NCI-H774 (cell line): ENCODE measurements around the gene TPPP3.

Experiments used
- DNase-seq: peaks from one replicate; lab custom pipeline; 2025; lab: John Stamatoyannopoulos, UW

TPPP3 gene

DNA sequence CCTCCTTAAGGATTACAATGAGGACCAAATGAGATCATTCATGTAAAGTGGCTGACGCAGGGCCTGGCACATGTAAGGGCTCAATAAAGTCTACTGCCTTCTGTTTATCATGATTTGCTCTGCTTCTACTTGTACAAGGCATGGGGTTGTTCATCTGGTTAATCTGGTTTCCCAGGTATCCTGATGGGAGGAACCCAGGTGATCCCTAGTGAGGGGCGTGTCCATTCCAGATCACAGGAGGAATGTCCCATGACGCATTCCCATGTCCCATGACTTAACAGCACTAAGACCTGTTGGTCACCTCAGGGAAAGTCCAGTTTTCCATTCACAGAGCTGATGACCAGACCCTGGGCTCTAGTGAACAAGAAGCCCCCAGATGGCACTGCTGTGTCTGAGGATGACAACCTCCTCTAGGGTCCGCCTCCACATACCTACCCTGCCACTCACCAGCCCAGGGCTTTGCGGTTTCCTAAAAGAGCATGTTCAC, 11.5 kb upstream of the TPPP3 start:
- no peak for DNase-seq

GRCh38 chr16:67403976-67404555, 10.8 kb upstream of the TPPP3 start:
- DNase-seq = no peak

DNA sequence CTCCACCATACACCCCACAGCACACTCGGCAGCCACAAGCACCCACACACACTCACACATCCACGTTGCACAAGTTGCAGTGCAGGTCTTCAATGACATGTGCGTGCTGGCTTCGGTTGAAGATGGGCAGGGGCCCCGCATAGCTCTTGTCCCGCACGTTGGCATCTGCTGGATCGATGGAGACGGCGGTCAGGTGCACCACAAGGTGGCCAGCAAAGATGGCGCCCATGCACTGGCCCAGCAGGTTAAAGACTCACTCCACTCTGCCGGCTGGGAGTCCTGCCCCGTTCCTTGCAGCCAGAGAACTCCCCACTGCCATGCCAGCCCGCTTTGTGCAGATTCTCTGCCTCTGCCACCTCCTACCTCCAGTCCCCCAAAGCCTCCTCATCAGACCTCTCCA, 7.6 kb upstream of the TPPP3 start:
- DNase-seq = no peak

GRCh38 chr16:67399749-67400704, 6.7 kb upstream of the TPPP3 start:
- peak; percentile 31 for DNase-seq

DNA sequence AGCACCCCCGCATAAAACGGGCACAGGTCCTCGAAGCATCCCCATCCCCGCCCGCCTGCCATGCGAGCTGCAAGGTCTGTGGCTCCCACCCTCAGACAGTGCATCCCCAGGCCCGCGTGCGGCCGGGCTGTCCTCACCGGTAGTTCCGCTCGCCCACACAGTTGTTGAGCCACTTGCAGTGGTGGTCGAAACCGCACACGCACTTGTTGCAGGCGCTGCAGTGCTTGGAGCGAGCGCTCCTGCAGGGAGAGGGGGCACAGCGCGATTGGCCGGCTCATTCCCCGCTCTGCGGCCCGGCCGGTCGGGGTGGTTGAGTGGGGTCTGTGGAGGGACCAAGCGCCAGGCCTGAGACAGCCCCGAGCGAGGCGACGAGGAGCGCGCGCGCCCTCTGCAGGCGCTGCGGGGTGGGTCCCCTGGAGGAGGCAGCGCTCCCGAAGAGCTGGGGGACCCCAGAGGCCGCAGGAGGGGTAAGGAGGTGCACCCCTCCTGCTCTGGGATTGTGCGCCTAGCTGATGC, 6.0 kb upstream of the TPPP3 start:
- no peak for DNase-seq

- no peak for DNase-seq
These were observed 5.4 kb upstream of the TPPP3 start for GRCh38 chr16:67398546-67399217.

DNA sequence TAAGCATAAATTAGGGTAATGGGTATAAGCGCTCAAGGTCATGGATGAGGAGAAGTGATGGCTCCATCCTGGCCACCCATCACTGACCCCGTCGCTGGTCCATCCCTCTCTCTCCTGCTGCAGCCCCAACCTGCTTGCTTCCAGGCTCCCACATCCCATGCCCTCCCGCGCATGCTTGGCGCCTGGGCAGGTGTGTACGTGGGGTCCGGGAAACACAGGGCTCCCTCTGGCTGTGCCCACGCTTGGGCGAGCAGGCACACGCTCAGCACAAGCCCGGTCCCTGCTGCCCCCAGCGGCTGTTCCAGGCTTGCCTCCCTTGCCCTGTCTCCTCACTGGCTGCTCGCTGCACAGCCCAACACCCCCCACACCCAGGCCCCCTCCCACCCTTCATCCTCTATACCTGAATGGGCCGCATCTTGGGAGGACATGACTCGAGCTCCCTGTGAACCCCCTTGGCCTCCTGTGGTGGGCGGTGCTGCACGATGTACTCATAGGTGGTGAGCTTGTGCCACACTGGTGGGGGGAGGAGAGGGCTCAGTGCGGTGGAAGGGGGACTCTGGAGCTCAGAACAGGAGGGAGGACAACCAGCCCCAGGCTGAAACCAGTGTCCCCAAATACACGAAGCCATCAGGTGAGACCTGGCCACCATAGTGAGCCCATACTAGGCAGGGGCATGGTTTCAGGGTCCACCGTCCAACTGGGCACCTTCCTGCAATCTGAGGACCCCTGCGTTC, 4.7 kb upstream of the TPPP3 start:
- no peak for DNase-seq

- no peak for DNase-seq
These were observed 3.9 kb upstream of the TPPP3 start for GRCh38 chr16:67397036-67397801.

DNA sequence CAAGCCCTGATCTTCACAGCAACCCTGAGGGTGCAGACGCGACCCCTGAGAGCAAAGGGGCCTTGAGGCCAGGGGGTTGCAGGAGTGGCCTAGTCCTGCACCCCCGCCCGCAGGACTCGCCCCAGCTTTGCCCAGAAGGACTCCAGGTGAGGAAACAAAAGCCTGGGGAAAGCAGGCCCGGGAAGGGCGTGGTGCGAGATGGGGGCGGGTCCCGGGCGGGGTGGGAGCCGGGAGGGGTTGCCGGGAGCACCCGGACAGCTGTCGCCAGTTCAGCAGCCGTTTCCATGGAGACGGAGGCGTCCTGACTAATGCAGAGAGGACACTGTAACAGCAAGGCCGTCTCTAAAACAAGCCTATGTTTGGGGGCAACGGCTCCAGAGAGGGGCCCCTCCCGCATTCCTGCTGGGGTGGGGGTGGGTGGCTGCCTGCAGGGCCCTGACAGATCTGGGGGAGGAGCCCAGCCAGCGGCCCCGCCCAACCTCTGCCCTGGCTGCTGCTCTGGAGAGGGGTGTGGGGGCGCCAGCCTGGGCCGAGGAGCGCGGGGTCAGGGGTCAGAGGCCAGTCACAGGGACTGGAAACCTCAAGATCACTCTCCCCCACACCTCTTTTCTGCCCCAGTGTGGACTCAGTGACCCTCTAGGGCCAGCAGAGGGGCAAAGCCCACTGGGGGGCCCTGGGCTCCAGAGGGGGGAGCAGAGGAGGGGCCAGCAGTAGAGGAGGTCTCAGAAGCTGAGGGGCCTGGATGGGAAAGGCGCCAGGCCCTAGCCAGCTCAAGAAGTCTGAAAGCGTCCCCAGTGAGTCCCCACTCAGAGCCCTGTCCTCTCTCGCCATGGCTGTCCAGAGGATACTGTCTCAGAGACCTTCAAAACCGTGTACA, 3.1 kb upstream of the TPPP3 start:
- peak; percentile 76 for DNase-seq

DNA sequence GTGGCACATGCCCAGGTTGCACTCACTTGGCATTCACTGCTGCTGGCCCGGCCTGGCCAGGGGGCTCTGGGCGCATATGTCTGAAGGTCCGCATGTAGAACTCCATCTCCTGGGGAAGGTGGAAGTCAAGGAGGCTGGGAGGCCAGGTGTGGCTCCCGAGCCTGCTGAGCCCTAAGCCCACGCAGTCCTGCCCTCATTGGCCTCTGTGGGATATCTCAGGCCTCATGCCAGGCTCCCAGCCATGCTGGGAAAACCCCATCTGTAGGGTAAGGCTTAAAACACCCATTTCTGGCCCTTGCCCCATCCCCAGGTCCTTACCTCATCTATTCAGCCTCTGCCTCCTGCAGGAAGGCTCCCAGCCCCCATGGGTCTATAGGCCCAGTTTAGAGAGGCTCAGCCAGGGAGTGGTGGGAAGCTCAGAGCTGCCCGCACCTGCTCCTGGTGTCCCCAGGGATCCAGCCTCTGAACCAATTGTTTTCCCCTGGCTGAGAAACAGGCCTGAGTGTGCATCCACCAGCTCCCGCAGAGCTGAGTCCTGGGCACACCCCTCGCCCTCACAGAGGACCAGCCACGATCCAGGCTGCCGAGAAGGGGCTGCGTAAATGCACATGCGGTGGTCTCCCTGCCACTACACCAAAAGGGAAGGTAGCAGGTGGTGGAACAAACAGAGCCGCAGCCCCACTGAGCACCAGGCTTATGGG, 2.3 kb upstream of the TPPP3 start:
- peak; percentile 15 for DNase-seq

- no peak for DNase-seq
These were observed 1.8 kb upstream of the TPPP3 start for GRCh38 chr16:67395105-67395457.

GRCh38 chr16:67394155-67395104, 1.1 kb upstream of the TPPP3 start:
- DNase-seq = no peak

- DNase-seq = no peak
These were observed 473 bp upstream of the TPPP3 start for GRCh38 chr16:67393788-67394154.

DNA sequence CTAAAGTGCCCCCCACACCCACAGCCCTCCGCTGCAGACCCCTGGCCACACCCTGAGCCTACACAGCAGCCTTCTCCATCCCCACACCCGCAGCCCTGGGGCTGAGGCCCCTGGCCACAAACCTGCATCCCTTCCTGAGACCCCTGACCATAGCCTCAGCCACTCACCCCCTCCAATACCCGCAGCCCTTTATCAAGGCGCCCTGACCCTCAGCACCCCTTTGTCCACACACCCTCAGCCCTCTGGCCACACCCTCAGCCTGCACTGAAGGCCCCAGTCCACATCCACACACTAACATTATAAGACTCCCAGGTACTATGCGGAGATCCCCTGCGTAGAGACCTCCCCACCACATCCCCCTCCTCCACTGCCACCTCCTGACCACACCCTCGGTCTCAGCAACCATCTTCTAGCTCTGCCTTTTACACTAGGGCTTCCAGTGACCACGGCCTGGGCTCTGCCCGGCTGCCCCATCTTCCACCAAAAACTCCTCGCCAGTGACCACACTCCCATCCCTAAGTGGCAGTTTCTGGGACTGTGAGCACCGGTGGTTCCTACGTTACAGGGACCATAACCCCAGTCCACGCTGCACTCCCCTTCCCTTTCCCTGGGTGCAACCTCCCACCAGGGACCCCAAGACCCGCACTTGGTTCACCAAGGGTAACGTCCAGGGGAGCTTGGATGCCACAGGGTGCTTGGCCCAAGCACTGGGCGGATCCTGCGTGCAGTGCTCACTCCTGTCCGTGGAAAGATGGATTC, 818 bp downstream of the TPPP3 start:
- no peak for DNase-seq

DNA sequence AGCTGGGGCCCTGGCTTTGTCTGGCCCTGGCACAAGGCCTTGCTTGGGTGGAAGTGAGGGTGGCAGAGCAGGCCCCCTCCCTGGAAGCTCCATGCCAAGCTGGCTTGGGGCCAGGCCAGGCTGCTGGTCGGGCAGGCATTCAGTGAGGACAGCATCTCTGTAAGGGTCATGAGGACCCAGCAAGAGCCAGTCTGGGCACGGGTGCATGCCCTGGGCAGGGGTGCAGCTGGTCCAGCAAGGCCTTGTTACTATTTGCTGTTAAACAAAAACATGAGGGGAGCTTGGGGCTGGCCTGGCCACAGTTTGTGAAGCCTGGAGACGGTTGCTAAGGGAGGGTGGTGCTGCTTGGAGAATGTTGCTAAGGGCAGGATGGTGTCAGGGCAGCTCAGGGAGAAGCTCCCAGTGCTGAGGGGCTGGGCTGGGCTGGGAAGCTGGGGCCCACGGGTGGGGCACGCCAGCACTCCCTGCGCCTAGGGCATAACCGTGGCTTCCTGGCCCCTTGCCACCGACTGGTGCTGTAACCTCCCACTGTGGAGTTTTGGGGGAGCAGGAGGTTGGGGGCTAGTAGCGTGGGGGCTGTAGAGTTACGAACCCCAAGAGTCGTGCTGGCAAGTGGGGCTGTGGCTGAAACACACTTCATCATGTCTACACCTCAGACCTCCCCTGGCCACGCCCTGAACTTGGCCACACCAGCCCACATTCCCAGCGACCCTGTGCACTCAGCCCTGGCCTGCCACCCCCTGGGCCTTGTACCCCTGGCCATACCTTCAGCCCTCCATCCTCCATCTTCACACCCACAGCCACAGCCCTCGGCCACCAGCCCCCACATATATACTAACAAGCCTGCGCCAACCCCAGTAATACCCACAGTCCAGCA, 1.6 kb downstream of the TPPP3 start:
- no peak for DNase-seq

- no peak for DNase-seq
These were observed 2.4 kb downstream of the TPPP3 start for GRCh38 chr16:67390816-67391423.
